HS-5 (cell line): ENCODE measurements around the gene FGFR3.
"Not testable (repeated sequence)": the region's sequence is repeated elsewhere in the genome, so short reads cannot be mapped to it uniquely, and the experiment has no call there.

Source experiments
- DNase-seq: peaks from one replicate; pipeline ENCODE4 v3.0.0-alpha.2; 2012; ENCODE audit warnings: low read depth

Gene FGFR3

DNA sequence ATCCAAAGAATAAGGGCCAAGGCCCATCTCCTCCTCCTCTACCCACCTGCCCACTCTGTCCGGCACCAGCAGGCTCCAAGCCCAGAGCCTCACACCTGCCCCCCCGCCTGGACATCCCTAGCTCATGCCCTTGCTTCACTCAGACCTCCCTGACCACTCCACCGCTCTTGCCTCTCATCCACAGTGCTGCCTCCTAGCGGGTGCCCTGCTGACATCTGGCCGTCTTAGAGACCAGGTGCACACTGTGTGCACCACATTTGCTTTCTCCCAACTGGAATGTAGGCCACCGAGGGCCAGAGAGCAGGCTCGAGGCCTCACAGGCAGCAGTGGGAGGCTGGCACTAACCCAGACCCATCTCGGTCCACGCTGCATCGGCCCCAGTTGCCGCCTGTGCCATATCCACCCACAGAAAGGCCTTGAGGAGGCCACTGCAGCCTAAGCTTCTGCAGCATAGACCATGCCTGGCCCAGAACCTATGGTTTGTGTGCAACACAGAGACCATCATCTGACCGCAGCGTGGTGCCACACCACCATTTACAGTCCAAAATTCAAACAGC, 49.3 kb downstream of the FGFR3 start:
- DNase-seq, result no peak

DNA sequence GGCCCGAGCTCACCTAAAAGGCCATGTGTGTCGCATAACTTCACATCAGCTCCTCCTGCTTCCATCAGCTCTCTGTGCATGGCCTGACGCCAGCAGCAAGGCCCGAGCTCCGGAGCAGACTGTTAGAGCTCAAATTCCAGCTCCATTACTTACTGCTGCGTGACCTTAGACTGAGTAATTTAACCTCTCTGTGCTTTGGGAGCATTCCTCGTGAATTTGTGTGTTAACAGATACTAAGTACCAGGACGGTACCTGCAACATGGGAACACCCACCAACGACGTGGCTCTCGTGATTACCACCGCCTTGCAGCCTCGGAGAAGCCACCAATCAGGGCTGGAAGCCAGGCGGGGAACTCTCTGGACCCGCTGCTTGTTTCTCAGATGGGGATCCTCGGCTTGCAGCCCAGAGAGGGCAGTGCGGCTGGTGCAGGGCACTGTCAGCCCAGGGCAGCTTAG, 49.9 kb downstream of the FGFR3 start:
- DNase-seq, result peak; percentile 82

DNA sequence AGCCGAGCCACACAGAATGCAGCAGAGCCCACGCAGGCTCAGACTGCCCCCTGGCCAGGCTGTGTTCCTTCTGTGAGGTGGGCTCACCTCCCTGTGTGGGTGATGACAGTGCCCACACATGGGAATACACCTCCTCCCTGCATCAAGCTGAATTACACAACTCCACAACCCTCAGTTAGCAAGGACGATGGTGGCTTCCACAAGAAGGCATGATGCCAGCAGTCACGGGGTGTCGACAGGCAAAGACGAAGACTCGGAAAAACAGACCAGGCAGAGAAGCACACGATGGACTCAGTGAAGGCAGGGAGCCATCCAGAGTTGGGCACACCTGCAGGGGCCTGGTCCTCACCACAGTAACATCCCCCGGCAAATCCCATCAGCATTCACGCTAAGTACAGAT, 50.8 kb downstream of the FGFR3 start:
- no peak for DNase-seq

DNA sequence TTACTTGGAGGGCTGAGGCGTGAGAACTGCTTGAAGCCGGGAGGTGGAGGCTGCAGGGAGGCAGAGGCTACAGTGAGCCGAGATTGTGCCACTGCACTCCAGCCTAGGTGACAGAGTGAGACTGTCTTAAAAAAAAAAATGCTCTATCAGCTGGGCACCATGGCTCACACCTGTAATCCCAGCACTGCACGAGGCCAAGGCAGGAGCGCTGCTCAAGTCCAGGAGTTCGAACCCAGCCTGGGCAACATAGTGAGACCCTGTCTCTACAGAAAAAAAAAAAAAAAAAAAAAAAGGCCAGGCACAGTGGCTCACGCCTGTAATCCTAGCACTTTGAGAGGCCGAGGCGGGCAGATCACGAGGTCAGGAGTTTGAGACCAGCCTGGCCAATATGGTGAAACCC, 51.5 kb downstream of the FGFR3 start:
- not testable (repeated sequence) for DNase-seq

DNA sequence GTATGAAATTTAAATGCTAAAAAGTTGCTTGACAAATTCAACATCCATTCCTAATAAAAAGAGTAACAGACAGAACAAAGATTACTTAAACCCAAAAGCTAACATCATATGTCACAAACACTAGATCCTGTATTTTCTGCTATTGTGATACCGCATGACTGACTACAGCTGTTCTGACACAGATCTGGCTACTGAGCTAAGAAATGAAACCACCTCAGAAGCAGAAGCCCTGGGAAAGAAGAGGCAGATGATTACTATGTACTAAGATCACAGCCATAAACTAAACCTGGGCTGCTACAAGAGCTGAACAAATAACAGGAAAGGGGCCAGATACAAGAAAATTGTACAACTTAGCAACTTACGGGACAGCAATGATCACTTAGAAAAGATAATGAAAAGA, 53.5 kb downstream of the FGFR3 start:
- DNase-seq, result no peak

DNA sequence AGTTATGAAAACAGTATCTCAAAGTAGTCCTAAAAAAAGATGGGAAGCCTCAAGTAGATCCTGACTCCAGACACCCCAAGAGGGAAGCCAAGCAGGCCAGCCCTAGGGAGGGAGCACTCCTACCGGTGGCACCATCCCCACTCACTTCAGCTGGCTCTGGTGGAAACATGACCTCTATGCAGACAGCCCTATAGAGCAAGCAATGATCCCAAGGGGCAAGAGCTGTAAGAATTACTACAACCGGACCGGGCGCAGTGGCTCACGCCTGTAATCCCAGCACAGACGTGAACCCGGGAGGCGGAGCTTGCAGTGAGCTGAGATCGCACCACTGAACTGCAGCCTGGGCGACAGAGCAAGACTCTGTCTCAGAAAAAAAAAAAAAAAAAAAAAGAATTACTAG, 57.2 kb downstream of the FGFR3 start:
- DNase-seq, result no peak

DNA sequence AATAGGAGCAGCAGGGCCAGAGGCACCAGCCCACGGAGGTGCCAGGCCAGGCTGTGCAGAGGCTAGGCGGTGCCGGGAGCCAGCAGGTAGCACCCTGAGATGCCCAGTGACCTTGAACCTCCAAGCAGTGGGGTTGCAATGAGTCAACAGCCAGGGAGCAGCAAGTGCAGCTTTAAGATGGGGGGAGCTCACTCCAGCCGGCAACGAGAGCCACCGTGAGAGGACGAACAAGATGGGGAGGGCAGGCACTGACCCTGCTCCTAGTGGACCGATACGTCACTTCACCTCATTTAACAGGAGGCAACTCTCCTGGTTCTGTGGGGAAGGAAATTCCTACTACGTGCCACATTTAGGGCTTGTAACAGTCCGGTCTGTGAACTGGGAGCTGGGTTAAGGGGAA, 58.1 kb downstream of the FGFR3 start:
- no peak for DNase-seq

DNA sequence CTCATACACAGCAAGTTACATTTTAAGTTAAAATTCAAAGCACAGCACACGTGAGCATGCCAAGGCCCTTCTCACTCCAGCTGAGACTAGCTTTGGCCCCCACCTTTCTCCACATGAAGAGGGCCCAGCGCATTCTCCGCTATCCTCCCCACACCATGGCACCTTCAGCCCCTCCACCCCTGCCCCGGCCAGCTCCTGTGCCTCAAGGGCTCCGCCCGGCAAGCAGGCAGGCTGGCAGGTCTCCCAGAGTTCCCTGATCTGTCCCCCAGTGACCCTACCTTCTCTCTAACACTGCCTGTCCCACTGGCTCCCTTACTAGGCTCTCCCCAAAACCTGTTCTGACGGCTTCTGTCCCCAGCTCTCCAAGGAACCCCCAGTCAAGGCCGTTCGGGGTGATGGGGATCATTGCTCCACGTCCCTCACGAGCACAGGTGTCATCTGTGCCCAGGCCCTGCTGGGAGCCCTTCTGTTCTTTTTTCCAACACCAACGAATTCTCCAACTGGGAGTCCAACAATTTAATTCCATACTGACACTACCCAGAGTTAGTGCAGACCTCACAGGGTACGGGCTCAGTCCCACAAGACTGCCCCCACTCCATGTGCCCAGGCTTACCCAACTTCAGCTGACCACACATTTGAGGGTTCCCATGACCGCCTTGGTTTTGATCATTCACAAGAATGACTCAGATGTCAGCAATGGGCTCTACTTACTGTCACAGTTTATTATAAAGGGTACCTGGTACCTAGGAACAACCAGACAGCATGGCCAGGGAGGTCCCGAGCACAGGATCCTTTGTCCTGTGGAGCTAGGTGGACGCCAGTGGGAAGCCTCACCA, 58.7 kb downstream of the FGFR3 start:
- DNase-seq, result no peak

DNA sequence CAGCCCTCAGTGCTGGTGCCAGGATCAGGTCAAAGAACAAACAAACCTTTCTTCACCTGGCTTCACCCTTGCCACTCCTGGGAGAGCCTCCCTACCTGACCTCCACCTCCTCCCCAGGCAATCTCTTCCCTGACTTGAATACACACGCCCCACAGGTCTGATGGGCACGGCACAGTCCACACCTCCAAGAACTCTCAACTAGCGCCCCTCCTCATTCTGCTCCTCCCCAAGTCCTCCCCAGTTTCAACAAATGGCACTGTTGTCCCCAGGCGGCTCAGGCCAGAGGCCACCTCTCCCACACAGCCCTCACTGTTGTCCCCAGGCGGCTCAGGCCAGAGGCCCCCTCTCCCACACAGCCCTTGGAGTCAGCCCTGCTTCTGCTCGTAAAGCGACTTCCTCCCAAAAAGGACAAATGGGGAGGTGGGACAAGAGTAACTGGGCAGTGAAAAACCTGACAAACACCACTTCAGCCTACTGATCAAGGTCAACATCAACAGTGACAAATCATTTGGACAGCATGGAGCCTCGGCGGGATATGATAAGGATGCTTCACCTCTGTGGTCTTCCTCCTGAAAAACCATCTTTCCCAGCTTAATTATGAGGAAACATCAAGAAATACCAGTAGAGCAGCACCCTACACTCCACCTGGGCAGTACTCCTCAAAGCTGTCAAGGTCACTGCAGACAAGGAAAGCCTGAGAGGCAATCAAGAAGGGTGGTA, 60.0 kb downstream of the FGFR3 start:
- DNase-seq, result no peak

DNA sequence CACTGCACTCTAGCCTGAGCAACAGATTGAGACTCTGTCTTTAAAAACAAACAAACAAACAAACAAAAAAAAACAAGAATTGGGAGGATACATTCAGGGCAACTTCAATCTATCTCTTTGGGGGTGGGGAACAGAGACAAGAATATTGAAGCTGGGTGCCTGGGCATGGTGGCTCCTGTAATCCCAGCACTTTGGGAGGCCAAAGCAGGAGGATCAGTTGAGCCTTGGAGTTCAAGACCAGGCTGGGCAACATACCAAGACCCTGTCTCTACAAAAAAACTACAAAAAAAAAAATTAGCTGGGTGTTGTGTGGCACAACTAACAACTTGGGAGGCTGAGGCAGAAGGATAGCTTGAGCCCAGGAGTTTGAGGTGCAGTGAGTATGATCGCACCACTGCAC, 61.7 kb downstream of the FGFR3 start:
- DNase-seq, result no peak

DNA sequence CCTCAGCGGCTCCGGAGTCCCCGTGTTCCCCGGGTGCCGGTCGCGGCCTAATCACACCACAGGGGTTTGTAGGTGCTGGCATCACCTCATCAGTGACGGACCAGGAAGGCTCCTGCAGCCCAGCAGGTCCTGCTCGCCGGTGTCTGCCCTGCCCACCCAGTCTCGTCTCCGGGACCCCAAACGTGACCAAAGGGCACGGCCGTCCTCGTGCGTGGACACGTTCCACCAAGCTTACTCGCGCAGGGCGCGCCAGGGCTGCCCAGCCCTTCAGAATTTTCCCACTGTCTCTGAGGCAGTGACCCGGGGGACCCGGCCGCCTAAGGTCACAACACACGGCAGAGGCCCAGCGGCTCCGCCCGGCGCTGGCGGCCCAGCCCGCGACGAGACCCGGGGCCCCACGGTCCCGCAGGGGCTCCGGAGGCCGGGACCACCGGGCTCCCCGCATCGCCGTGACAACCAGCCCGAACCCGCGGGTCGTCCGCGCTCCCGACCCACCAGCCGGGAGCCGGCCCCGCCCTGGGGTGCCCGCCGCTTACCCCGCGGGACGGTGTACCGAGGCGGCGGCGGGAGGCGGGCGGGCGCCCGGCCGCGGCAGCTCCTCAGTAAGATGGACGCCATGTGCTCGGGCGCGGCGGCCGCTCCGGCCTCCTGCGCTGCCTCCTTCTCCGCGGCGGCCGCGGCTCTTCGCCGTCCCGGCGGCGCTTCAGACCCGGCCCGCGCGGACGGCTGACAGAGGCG, 62.4 kb downstream of the FGFR3 start:
- no peak for DNase-seq

DNA sequence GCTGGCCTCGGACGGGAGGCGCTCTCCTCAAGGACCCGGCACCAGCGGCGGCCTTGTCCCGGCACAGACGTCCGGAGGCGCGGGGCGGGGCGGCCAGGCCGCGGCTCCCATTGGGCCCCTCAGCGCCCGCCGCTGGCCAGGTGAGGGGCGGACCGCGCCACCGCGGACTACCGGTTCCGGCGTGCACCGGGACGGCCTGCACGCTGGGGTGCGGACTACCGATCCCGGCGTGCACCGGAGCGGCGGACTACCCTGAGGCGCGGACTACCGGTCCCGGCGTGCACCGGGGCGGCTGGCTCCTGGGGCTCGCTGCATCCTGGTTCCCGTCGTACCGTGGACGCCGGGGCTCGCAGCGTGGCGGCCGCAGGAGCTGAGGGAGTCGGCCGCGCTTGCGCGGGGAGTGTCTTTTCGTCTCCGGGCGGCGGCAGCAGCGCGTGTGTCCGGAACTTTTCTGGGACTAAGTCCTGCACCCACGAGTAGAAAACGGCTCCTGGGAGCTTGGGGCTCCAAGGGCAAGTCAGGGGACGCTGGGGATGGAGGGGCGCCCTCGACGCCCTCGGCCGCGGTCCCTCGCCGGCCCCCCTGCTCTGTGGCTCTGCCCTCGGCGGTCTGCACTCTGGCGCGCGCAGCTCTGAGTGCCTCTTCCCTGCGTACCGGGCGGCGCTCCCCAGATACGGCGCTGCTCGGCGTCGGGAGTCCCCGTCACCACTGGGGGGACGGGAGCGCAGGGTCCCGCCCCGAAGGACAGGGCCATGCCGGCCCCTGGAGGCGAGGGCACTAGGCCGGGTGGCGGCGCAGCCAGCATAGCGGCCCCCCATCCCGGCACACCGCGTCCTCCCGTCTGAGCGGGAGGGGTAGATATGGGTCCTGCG, 63.2 kb downstream of the FGFR3 start, which contains the start of gene LETM1:
Gene LETM1, minus strand, starts transcription at position 86 of the 872 bp plus-strand sequence. CDS start 206 bp downstream, outside the sequence.
- DNase-seq, result peak; percentile 72

DNA sequence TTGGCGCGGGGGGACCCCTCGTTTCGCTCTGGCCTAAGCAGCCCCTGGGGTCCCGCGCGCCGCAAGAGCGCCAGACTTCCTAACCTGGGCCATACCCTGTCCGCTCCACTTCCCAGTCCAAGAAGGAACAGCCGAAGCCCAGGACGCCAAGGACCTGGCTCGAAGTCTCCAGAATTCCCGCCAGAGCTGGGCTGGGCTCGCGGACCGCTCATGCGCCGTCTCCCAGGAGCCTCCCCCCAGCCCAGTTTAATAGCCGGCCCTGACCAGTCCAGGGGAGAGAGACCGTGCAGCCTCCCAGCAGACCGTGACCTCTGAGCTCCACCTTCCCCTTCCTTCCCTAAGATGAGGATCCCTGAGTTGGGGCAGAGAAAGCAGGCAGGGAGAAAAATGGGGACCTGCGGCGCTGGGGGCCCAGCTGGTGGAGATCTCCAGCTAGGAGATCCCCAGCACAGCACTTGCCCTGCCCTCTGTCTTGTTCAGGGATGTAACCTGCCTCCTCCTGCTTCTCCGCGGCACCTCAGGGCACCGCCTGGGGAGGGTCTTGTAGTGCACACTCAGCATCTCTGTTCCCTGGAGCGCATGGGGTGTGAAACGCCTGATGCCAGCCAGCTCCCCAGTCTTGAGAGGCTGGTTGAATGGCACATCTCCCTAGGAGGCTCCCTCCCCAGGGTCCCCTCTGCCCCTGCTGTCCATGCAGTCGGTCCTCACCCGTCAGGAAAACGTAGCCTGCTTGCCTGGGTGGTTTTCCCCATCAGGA, 64.0 kb downstream of the FGFR3 start:
- no peak for DNase-seq

DNA sequence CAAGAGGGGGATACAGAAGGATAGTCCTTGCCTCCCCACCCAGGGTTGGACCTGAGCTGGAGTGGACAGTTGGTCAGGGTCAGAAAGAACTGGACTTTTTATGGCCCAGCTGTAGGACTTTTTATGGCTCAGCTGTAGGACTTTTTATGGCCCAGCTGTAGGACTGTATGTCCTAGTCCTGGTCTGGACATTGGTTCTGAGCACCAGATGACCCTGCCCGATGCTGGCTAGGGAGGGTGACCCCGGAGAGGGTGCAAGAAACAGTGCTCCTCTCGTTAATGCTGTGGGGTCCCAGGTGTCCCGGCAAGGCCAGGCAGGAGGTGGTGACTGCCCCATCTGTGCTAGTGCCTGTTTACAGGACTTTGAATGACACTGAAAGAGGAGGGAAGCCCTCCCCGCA, 64.8 kb downstream of the FGFR3 start:
- no peak for DNase-seq
